B cell (primary cell): ENCODE measurements around the gene ZFR2. TPM values are rescaled to one million over a fixed set of nuclear protein-coding genes. Genes with fewer than 3 reads are reported as not detected.

Experiments
- ATAC-seq: fragments of 200-7000 bp; cut with Tn5 transposase; one replicate; pipeline ENCODE4 v1.10.0; 2021; ENCODE audit warnings: low read depth, mild to moderate bottlenecking, moderate number of reproducible peaks, moderate library complexity
- CTCF ChIA-PET: fragments of 350-600 bp; sonication (Branson Sonifier 250); formaldehyde crosslinking; loops from one replicate; lab custom pipeline; 2021; ENCODE audit warnings: antibody characterized with exemption, inconsistent platforms; lab: Charles Lee
- POLR2A ChIA-PET: fragments of 350-600 bp; sonication (Branson Sonifier 250); formaldehyde crosslinking; loops from one replicate; lab custom pipeline; 2021; ENCODE audit warnings: antibody characterized with exemption; lab: Charles Lee
- DNase-seq: peaks from one replicate; pipeline ENCODE4 v3.0.0; 2013
- H2AFZ ChIP-seq: 2 replicates; pipeline ENCODE4 v1.6.1; 2012; ENCODE audit warnings: mild to moderate bottlenecking, low read depth, low read length; ENCODE audit not compliant: insufficient read depth, poor library complexity, severe bottlenecking
- H3K27ac ChIP-seq, 2 donors: 1 replicate in 1 of 2; 2 replicates in 1 of 2; pipeline ENCODE4 v1.5.1; 2012 to 2013; ENCODE audit warnings: low read length in 2 of 2, mild to moderate bottlenecking in 2 of 2, moderate library complexity in 1 of 2
- H3K27me3 ChIP-seq, 4 experiments: fragments of 200-600 bp in 1 of 4; sonication (generic) in 1 of 4; replicated peaks in 1 of 4; 1 replicate in 2 of 4; 2 replicates in 2 of 4; pipeline versions ENCODE4 v1.6.1 to v1.7.0; 2013 to 2016; ENCODE audit warnings: low read length in 3 of 4, mild to moderate bottlenecking in 2 of 4, mixed read lengths in 1 of 4, moderate library complexity in 1 of 4; ENCODE audit not compliant: insufficient read depth in 4 of 4, control insufficient read depth in 3 of 4; ENCODE audit errors: control extremely low read depth in 1 of 4
- H3K36me3 ChIP-seq, 2 experiments: replicated peaks in 1 of 2; 1 replicate in 1 of 2; 2 replicates in 1 of 2; pipeline versions ENCODE4 v1.6.1 to v1.7.1; 2013; ENCODE audit warnings: low read length in 1 of 2; ENCODE audit not compliant: insufficient read depth in 2 of 2, control insufficient read depth in 1 of 2; ENCODE audit errors: control extremely low read depth in 1 of 2, extremely low read depth in 1 of 2
- H3K4me1 ChIP-seq, 2 donors: fragments of 200-600 bp in 1 of 2; sonication (generic) in 1 of 2; 1 replicate in 1 of 2; 2 replicates in 1 of 2; pipeline versions ENCODE4 v1.5.1 to v1.6.1; 2013 to 2017; ENCODE audit warnings: low read length in 2 of 2; ENCODE audit not compliant: control insufficient read depth in 2 of 2, insufficient read depth in 2 of 2
- H3K4me2 ChIP-seq: replicated peaks from 2 replicates; pipeline ENCODE3; 2012; ENCODE audit warnings: mild to moderate bottlenecking, low read depth, low read length; ENCODE audit not compliant: poor library complexity, severe bottlenecking
- H3K4me3 ChIP-seq, 5 experiments: fragments of 200-600 bp in 1 of 5; sonication (generic) in 1 of 5; 1 replicate in 3 of 5; 2 replicates in 2 of 5; pipeline versions ENCODE4 v1.5.1 to v1.7.0; 2011 to 2016; ENCODE audit warnings: low read length in 4 of 5, mild to moderate bottlenecking in 4 of 5, low read depth in 2 of 5, control low read depth in 1 of 5, moderate library complexity in 1 of 5; ENCODE audit not compliant: insufficient read depth in 1 of 5; ENCODE audit errors: control extremely low read depth in 1 of 5, extremely low read depth in 1 of 5
- H3K79me2 ChIP-seq: fragments of 200-600 bp; sonication (generic); one replicate; pipeline ENCODE4 v1.6.0; 2016; ENCODE audit warnings: low read length; ENCODE audit not compliant: control insufficient read depth, insufficient read depth
- H3K9ac ChIP-seq: fragments of 200-600 bp; sonication (generic); 2 replicates; pipeline ENCODE4 v1.6.1; 2017; ENCODE audit warnings: mild to moderate bottlenecking, low read length, moderate library complexity
- H3K9me3 ChIP-seq, 3 donors: one replicate each; pipeline versions ENCODE4 v1.6.1 to v1.7.1; 2013; ENCODE audit warnings: low read length in 2 of 3; ENCODE audit not compliant: control insufficient read depth in 2 of 3, insufficient read depth in 1 of 3; ENCODE audit errors: control extremely low read depth in 1 of 3
- H4K20me1 ChIP-seq: 2 replicates; pipeline ENCODE4 v1.6.0; 2012; ENCODE audit warnings: mild to moderate bottlenecking, low read length; ENCODE audit not compliant: insufficient read depth, control insufficient read depth, poor library complexity, severe bottlenecking
- H3K27ac Mint-ChIP-seq: one replicate; pipeline ENCODE4 v1.8.0; 2021; ENCODE audit warnings: mixed read lengths
- H3K27me3 Mint-ChIP-seq: one replicate; pipeline ENCODE4 v1.8.0; 2021; ENCODE audit warnings: mixed read lengths
- H3K4me1 Mint-ChIP-seq: one replicate; pipeline ENCODE4 v1.8.0; 2021; ENCODE audit warnings: mixed read lengths
- H3K4me3 Mint-ChIP-seq: one replicate; pipeline ENCODE4 v1.8.0; 2021; ENCODE audit warnings: mixed read lengths
- H3K9me3 Mint-ChIP-seq: one replicate; pipeline ENCODE4 v1.8.0; 2022; ENCODE audit warnings: mixed read lengths; ENCODE audit not compliant: insufficient read depth
- EZH2 ChIP-seq: IDR thresholded peaks from 2 replicates; pipeline ENCODE4 v1.6.1; 2012; ENCODE audit warnings: borderline replicate concordance, low read depth, mild to moderate bottlenecking, moderate library complexity, low read length; ENCODE audit not compliant: insufficient read depth, poor library complexity, severe bottlenecking
- WGBS: methylation state at CpG from one replicate; pipeline ENCODE4 v1.1.5; 2013; ENCODE audit warnings: missing lambda C conversion rate; ENCODE audit not compliant: insufficient coverage; 5-methylcytosine and 5-hydroxymethylcytosine counted together
- intact Hi-C: fragments of 100-400 bp; cut with micrococcal nuclease; formaldehyde crosslinking; loops from one replicate; pipeline ENCODE4 v1.10.0; 2022
- polyA plus RNA-seq: library from polyadenylated mRNA; depleted of rRNA; stranded (reverse); fragments of >200 nt; gene quantifications from 2 replicates; pipeline ENCODE4 v1.2.3, GENCODE V29; 2012
- total RNA-seq, 2 donors: library from RNA; stranded (reverse); fragments of 120-200 nt in 1 of 2; gene quantifications; 1 replicate in 1 of 2; 2 replicates in 1 of 2; pipeline versions ENCODE4 v1.2.3 to v1.2.4, GENCODE V29; 2013 to 2022
- TF ChIP-seq, protein P1 (sequence below): fragments of 200-600 bp; IDR thresholded peaks from one replicate; pipeline ENCODE4 v1.8.0; 2022; ENCODE audit warnings: antibody characterized with exemption, mild to moderate bottlenecking

The ZFR2 gene
- total and polyA plus RNA-seq, 2 donors (not counting 1 experiment from before 2014, with no cell fraction given) = 0.36 to 0.39 TPM

DNA sequence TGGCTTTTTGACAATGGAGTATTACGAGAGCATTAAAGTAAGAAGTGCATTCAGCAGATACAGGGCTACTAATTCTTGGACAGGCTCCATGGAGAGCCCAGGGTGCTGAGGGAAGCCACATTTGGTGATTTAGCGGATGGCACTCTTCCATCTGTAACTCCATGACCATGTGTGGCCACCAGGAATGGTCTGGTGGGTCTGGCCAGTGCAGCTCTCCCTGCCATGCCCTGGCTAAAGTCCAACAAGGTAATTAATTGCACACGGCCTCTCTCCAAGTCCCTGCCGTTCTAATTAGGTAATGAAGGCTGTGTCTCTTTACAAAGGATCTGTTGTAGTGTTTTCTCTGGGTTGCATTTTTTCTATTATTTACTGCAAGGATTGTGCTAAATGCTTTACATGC, 4.3 kb upstream of the ZFR2 start:
- H4K20me1 ChIP-seq = no peaks in the 10 kb centered on the region
- peaks cover 0 to 13% (median 5%) of the 10 kb centered on the region in 3 donors for H3K9me3 ChIP-seq
- ATAC-seq (no peak), DNase-seq (no peak)
- H3K9ac ChIP-seq = no peak overlapping the region
- H2AFZ ChIP-seq = no peak overlapping the region
- H3K27ac Mint-ChIP-seq = no peak overlapping the region
- peaks cover 0 to 12% of the 10 kb centered on the region in 2 donors for H3K4me1 ChIP-seq
- ChIA-PET CTCF (no interaction called here), POLR2A (no interaction called here)
- H3K4me3 Mint-ChIP-seq = no peak overlapping the region
- no peak overlapping the region for H3K27ac ChIP-seq
- WGBS = 93% methylated on average over 4 of the region's 4 CpGs
- H3K36me3 ChIP-seq = no peaks in the 10 kb centered on the region
- H3K4me2 ChIP-seq = no peak overlapping the region
- intact Hi-C loops = no loop called here
- peaks cover 32% of the 10 kb centered on the region for H3K27me3 Mint-ChIP-seq
- no peaks in the 10 kb centered on the region for H3K79me2 ChIP-seq
- H3K27me3 ChIP-seq = peaks cover 0 to 31% (median 16%) of the 10 kb centered on the region in 4 experiments
- no peak overlapping the region for H3K4me3 ChIP-seq
- H3K9me3 Mint-ChIP-seq = no peaks in the 10 kb centered on the region
- no peak for TF ChIP-seq EZH2
- TF ChIP-seq, protein P1, sequence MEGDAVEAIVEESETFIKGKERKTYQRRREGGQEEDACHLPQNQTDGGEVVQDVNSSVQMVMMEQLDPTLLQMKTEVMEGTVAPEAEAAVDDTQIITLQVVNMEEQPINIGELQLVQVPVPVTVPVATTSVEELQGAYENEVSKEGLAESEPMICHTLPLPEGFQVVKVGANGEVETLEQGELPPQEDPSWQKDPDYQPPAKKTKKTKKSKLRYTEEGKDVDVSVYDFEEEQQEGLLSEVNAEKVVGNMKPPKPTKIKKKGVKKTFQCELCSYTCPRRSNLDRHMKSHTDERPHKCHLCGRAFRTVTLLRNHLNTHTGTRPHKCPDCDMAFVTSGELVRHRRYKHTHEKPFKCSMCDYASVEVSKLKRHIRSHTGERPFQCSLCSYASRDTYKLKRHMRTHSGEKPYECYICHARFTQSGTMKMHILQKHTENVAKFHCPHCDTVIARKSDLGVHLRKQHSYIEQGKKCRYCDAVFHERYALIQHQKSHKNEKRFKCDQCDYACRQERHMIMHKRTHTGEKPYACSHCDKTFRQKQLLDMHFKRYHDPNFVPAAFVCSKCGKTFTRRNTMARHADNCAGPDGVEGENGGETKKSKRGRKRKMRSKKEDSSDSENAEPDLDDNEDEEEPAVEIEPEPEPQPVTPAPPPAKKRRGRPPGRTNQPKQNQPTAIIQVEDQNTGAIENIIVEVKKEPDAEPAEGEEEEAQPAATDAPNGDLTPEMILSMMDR = no peak
- H3K4me1 Mint-ChIP-seq = peaks cover 5% of the 10 kb centered on the region

GRCh38 chr19:3867971-3868769, 668 bp downstream of the ZFR2 start:
- ATAC-seq = no peak
- Mint-ChIP-seq H3K4me3 (no peak overlapping the region), H3K27me3 (peaks cover 44% of the 10 kb centered on the region), H3K4me1 (peaks cover 5% of the 10 kb centered on the region), H3K27ac (no peak overlapping the region), H3K9me3 (no peaks in the 10 kb centered on the region)
- Histone ChIP-seq H3K9ac (no peak overlapping the region), H3K27me3 (peaks cover 0 to 33% (median 22%) of the 10 kb centered on the region in 4 experiments), H4K20me1 (no peaks in the 10 kb centered on the region), H3K4me3 (no peak overlapping the region), H3K4me2 (peak overlapping the region; percentile 57), H3K36me3 (no peaks in the 10 kb centered on the region), H3K4me1 (peaks cover 0 to 14% of the 10 kb centered on the region in 2 donors), H3K9me3 (peaks cover 0 to 13% (median 5%) of the 10 kb centered on the region in 3 donors), H3K27ac (no peak overlapping the region), H3K79me2 (no peaks in the 10 kb centered on the region), H2AFZ (peak overlapping the region; percentile 16)
- WGBS = 19% methylated on average over 20 of the region's 30 CpGs
- DNase-seq = no peak
- POLR2A ChIA-PET = no interaction called here
- intact Hi-C loops = no loop called here
- CTCF ChIA-PET = no interaction called here
- TF ChIP-seq, protein P1 = no peak
- TF ChIP-seq EZH2 = no peak
